Stimulated activated CD4-positive, alpha-beta T cell treated with anti-CD3 and anti-CD28 coated beads, Interleukin-1b, Interleukin-23, amount 100 ng/mL, for 48 hours (primary cell): Measurements from ENCODE around the gene ZBTB40.

Experiments used
- DNase-seq: peaks from one replicate; pipeline ENCODE4 v3.0.0-alpha.2; 2020

Gene ZBTB40

GRCh38 chr1:22451702-22452480 lies at the start of gene ZBTB40:
ZBTB40 (plus strand) TSS chr1:22451851; CDS start chr1:22489949, 38,098 bp downstream.
- DNase-seq = peak; percentile 94

GRCh38 chr1:22402356-22403053 lies 49.1 kb upstream of the ZBTB40 start:
- DNase-seq = no peak

- DNase-seq = no peak
Measured at GRCh38 chr1:22404486-22404885, 47.2 kb upstream of the ZBTB40 start.

GRCh38 chr1:22406722-22407495 lies 44.7 kb upstream of the ZBTB40 start:
- no peak for DNase-seq

- no peak for DNase-seq
Measured at GRCh38 chr1:22408230-22408629, 43.4 kb upstream of the ZBTB40 start.

- DNase-seq = no peak
Measured at GRCh38 chr1:22410401-22410800, 41.2 kb upstream of the ZBTB40 start.

- DNase-seq = no peak
Measured at GRCh38 chr1:22410928-22411495, 40.6 kb upstream of the ZBTB40 start.

GRCh38 chr1:22411589-22411988 lies 40.1 kb upstream of the ZBTB40 start:
- DNase-seq = no peak

- no peak for DNase-seq
Measured at GRCh38 chr1:22412932-22413727, 38.5 kb upstream of the ZBTB40 start.

- no peak for DNase-seq
Measured at GRCh38 chr1:22413799-22414198, 37.9 kb upstream of the ZBTB40 start.

- DNase-seq = no peak
Measured at GRCh38 chr1:22414244-22414751, 37.4 kb upstream of the ZBTB40 start.

- DNase-seq = no peak
Measured at GRCh38 chr1:22415489-22415888, 36.2 kb upstream of the ZBTB40 start.

GRCh38 chr1:22416555-22417454 lies 34.8 kb upstream of the ZBTB40 start:
- DNase-seq = peak; percentile 73

GRCh38 chr1:22417466-22417865 lies 34.2 kb upstream of the ZBTB40 start:
- DNase-seq = no peak

- no peak for DNase-seq
Measured at GRCh38 chr1:22418312-22418711, 33.3 kb upstream of the ZBTB40 start.

GRCh38 chr1:22418933-22419382 lies 32.7 kb upstream of the ZBTB40 start:
- no peak for DNase-seq

- peak; percentile 60 for DNase-seq
Measured at GRCh38 chr1:22420455-22421053, 31.1 kb upstream of the ZBTB40 start.

GRCh38 chr1:22426781-22427180 lies 24.9 kb upstream of the ZBTB40 start:
- DNase-seq = no peak

GRCh38 chr1:22428672-22429071 lies 23.0 kb upstream of the ZBTB40 start:
- no peak for DNase-seq

GRCh38 chr1:22431965-22432364 lies 19.7 kb upstream of the ZBTB40 start:
- no peak for DNase-seq

GRCh38 chr1:22434717-22435116 lies 16.9 kb upstream of the ZBTB40 start:
- no peak for DNase-seq
